Sigmoid colon (tissue), 7 donors: ENCODE results near the gene EPAS1. TPM values are rescaled to one million over a fixed set of nuclear protein-coding genes. Genes with fewer than 3 reads are reported as not detected.

ENCODE experiments used
- DNase-seq: peaks from one replicate; pipeline ENCODE4 v3.0.0-alpha.2; 2019
- H3K27ac ChIP-seq, 4 donors: fragments of 200-600 bp; sonication (generic); one replicate each; pipeline ENCODE4 v1.5.1; 2016 to 2019; ENCODE audit warnings: mild to moderate bottlenecking in 1 of 4
- H3K27me3 ChIP-seq, 3 donors: fragments of 200-600 bp; sonication (generic); one replicate each; pipeline ENCODE4 v1.5.1; 2019; ENCODE audit warnings: mild to moderate bottlenecking in 1 of 3
- H3K36me3 ChIP-seq, 4 donors: fragments of 200-600 bp; sonication (generic); one replicate each; pipeline ENCODE4 v1.5.1; 2016 to 2019
- H3K4me1 ChIP-seq, 4 donors: fragments of 200-600 bp; sonication (generic); one replicate each; pipeline ENCODE4 v1.5.1; 2017 to 2019
- H3K4me3 ChIP-seq, 4 donors: fragments of 200-600 bp; sonication (generic); one replicate each; pipeline ENCODE4 v1.5.1; 2017 to 2019; ENCODE audit warnings: mild to moderate bottlenecking in 2 of 4, moderate library complexity in 1 of 4
- H3K9me3 ChIP-seq, 4 donors: fragments of 200-600 bp in 3 of 4; sonication (generic) in 3 of 4; one replicate each; pipeline versions ENCODE4 v1.5.1 to v1.6.1; 2013 to 2019
- EP300 ChIP-seq, 4 donors: sonication (generic); formaldehyde crosslinking; IDR thresholded peaks; one replicate each; pipeline ENCODE4 v1.6.1; 2017; ENCODE audit warnings: antibody characterized with exemption in 4 of 4
- POLR2A ChIP-seq, 2 donors: fragments of 450-650 bp; IDR thresholded peaks; one replicate each; pipeline ENCODE4 v1.6.1; 2016; ENCODE audit warnings: antibody characterized with exemption in 2 of 2, mild to moderate bottlenecking in 2 of 2, moderate library complexity in 2 of 2
- POLR2AphosphoS5 ChIP-seq, 4 donors: sonication (generic); formaldehyde crosslinking; IDR thresholded peaks; one replicate each; pipeline ENCODE4 v1.6.1; 2017; ENCODE audit warnings: antibody characterized with exemption in 4 of 4
- WGBS, 2 donors: extraction: QIAGEN DNeasy Blood & Tissue Kit; methylation state at CpG; one replicate each; pipeline ENCODE4 v1.1.7; 2013; 5-methylcytosine and 5-hydroxymethylcytosine counted together
- intact Hi-C: fragments of 100-400 bp; cut with DNase I; formaldehyde crosslinking; loops from one replicate; pipeline ENCODE4 v1.15.1; 2023
- polyA plus RNA-seq, 3 donors: library from polyadenylated mRNA; stranded (reverse); fragments of 200-250 nt; gene quantifications; one replicate each; pipeline ENCODE4 v1.2.3, GENCODE V29; 2013
- total RNA-seq, 4 donors: library from RNA; depleted of rRNA; stranded (reverse); fragments of >200 nt; gene quantifications; one replicate each; pipeline ENCODE4 v1.1.0, GENCODE V29; 2016
- TF ChIP-seq, protein P1 (sequence below), 4 experiments: fragments of 450-650 bp in 3 of 4; fragments of 200-600 bp in 1 of 4; IDR thresholded peaks; one replicate each; pipeline ENCODE4 v1.5.1; 2016 to 2019; ENCODE audit warnings: antibody characterized with exemption in 4 of 4, mild to moderate bottlenecking in 3 of 4, moderate library complexity in 2 of 4
- donor health status: healthy with polysubstance abuse.
- donor health status: Bipolar disorder and iron deficiency.
- donor health status: healthy.

The EPAS1 gene
- total and polyA plus RNA-seq, 7 donors, result 56.8 to 97.8 (median 62.2) TPM

DNA sequence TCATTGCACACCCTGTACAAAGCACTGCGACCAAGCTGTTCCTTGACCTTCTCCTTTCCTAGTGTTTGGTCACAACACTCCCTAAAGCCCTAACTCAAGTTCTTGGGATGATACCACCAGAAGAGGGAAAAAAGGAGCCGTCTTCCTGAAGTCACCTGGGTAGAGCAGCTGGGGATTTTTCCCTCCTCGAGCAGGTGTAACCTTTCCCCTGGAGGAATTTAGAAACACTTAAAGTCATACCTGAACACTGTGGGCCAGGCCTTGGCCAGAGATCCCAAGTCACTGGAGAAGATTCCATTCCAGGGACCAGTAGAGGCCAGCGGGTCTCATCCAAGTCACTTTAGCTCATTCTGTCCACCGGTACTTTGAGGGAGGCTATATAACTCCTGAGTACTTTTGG is 13.2 kb downstream of the EPAS1 start:
- Histone ChIP-seq H3K36me3 (no peaks in the 10 kb centered on the region), H3K9me3 (no peaks in the 10 kb centered on the region), H3K4me3 (no peak overlapping the region), H3K27ac (no peak overlapping the region), H3K27me3 (no peaks in the 10 kb centered on the region), H3K4me1 (peaks cover 0 to 19% (median 11%) of the 10 kb centered on the region in 4 donors)
- 85 to 92% methylated on average over 5 of the region's 5 CpGs for WGBS, 2 donors
- TF ChIP-seq POLR2AphosphoS5 (IDR thresholded peaks at IDR 0.05), result no peak
- no peak for TF ChIP-seq EP300 (IDR thresholded peaks at IDR 0.05)
- TF ChIP-seq, protein P1, sequence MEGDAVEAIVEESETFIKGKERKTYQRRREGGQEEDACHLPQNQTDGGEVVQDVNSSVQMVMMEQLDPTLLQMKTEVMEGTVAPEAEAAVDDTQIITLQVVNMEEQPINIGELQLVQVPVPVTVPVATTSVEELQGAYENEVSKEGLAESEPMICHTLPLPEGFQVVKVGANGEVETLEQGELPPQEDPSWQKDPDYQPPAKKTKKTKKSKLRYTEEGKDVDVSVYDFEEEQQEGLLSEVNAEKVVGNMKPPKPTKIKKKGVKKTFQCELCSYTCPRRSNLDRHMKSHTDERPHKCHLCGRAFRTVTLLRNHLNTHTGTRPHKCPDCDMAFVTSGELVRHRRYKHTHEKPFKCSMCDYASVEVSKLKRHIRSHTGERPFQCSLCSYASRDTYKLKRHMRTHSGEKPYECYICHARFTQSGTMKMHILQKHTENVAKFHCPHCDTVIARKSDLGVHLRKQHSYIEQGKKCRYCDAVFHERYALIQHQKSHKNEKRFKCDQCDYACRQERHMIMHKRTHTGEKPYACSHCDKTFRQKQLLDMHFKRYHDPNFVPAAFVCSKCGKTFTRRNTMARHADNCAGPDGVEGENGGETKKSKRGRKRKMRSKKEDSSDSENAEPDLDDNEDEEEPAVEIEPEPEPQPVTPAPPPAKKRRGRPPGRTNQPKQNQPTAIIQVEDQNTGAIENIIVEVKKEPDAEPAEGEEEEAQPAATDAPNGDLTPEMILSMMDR (IDR thresholded peaks at IDR 0.05), result no peak
- no peak for TF ChIP-seq POLR2A (IDR thresholded peaks at IDR 0.05)
- no peak for DNase-seq
- intact Hi-C loops, result no loop called here

DNA sequence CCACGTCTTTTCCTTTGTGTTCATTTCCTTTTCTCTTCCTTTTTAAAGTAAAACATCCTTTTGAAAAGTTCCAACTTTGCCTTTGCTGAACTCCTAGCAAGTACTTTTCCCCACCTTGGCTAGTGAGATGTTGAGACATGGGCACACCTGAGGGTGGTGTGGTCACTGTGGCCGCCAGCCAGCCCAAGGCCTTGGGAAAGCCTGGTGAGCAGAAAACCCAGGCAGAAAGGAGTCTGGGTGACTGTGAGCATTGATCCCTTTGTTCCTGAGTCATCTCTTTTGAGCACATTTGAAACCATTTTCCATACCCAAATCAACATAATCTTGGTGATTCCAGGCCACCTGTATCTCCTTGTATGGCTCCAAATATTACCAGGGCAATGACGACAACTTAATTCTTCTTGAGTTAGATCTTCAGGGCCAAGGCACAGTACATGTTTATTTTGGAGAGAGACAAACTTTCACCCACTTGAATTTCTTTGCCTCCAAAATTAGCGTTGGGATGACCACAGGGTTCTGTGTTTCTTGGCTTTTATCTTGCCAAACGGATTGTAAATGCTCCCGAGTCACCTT is 14.5 kb downstream of the EPAS1 start:
- intact Hi-C loops, result no loop called here
- DNase-seq, result no peak
- Histone ChIP-seq H3K9me3 (no peaks in the 10 kb centered on the region), H3K36me3 (no peaks in the 10 kb centered on the region), H3K4me3 (no peak overlapping the region), H3K27me3 (no peaks in the 10 kb centered on the region), H3K27ac (peak overlapping the region in 3 of 4 donors; percentile 28 to 61 (median 33)), H3K4me1 (peaks cover 0 to 26% (median 21%) of the 10 kb centered on the region in 4 donors)
- TF ChIP-seq POLR2A (IDR thresholded peaks at IDR 0.05) (no peak), POLR2AphosphoS5 (IDR thresholded peaks at IDR 0.05) (no peak)
- TF ChIP-seq, protein P1 (IDR thresholded peaks at IDR 0.05), result no peak
- WGBS, 2 donors, result 78 to 82% methylated on average over 6 of the region's 6 CpGs

DNA sequence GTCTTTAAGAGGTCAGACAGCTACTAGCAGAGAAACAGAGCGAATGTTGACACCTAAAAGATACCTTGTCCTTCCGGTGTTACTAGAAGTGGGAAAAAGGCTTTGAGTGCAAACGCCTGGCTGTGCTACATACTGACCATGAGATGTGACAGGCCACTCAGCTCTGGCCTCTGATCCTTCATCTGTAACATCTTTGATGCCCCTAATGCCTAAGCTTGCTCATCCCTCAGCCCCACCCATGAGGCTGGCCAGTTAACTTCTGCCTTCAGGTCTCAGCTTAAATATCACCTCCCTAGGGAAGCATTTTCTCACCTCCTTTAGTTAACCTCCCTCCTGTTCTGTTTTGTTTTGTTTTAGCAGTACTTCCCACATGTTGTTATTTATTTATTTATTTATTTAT is 15.9 kb downstream of the EPAS1 start:
- no peaks in the 10 kb centered on the region for H3K27me3 ChIP-seq
- H3K36me3 ChIP-seq, result no peaks in the 10 kb centered on the region
- H3K4me1 ChIP-seq, result peaks cover 0 to 26% (median 21%) of the 10 kb centered on the region in 4 donors
- H3K9me3 ChIP-seq, result no peaks in the 10 kb centered on the region
- TF ChIP-seq POLR2A (IDR thresholded peaks at IDR 0.05) (no peak), EP300 (IDR thresholded peaks at IDR 0.05) (no peak), POLR2AphosphoS5 (IDR thresholded peaks at IDR 0.05) (no peak)
- TF ChIP-seq, protein P1 (IDR thresholded peaks at IDR 0.05), result no peak
- intact Hi-C loops, result no loop called here
- no peak overlapping the region for H3K4me3 ChIP-seq
- peak overlapping the region in 1 of 4 donors; percentile 81 for H3K27ac ChIP-seq
- 91 to 97% methylated on average over 3 of the region's 3 CpGs for WGBS, 2 donors
- no peak for DNase-seq

DNA sequence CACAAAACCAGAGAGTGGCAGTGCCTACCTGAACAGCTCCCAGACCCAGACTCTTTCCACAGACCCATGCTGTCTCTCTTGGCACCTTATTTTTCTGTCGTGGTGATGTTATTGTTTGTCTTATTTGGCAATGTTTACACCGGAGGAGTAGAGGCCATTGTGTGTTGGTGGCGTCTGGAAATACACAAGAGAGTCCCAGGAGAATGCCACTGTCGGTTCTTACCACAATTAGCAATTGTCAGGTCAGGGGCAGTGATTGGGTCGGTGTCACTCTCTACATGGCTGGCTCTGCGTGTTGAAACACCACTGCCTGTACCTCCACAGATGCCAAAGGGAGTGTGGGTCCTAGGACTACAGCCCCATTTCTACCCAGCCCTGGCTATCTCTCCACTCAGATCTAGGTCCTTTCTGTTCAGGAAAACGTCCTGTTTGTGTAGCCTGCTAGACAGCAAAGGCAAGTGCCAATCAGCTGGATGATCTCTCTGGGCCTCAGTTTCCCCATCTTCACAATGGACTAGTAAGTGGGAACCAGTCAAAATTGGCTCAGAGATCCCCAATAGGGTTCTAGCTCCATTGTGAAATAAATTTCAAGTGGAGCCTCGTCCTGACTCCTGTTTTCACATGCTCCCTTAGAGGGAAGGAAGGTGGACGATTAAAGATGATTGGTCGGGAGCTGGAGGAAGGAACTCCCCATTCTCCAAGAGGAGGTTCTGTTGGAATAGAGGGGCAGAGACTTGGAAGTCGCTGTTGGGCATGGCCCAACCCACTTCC is 17.0 kb downstream of the EPAS1 start:
- Histone ChIP-seq H3K4me1 (peaks cover 0 to 26% (median 21%) of the 10 kb centered on the region in 4 donors), H3K36me3 (no peaks in the 10 kb centered on the region), H3K4me3 (no peak overlapping the region), H3K9me3 (no peaks in the 10 kb centered on the region), H3K27me3 (no peaks in the 10 kb centered on the region), H3K27ac (peak overlapping the region; percentile 72 to 81 (median 77))
- no peak for DNase-seq
- 86% methylated on average over 11 of the region's 11 CpGs for WGBS, 2 donors
- intact Hi-C loops, result no loop called here
- TF ChIP-seq EP300 (IDR thresholded peaks at IDR 0.05) (no peak), POLR2A (IDR thresholded peaks at IDR 0.05) (no peak)
- TF ChIP-seq, protein P1 (IDR thresholded peaks at IDR 0.05), result no peak
